ENCODE results near the gene TYMP. TPM values are rescaled to one million over a fixed set of nuclear protein-coding genes. Genes with fewer than 3 reads are reported as not detected.

Gene TYMP
- total RNA-seq, 1 experiment from 2014 or later, result 12.3 TPM

DNA sequence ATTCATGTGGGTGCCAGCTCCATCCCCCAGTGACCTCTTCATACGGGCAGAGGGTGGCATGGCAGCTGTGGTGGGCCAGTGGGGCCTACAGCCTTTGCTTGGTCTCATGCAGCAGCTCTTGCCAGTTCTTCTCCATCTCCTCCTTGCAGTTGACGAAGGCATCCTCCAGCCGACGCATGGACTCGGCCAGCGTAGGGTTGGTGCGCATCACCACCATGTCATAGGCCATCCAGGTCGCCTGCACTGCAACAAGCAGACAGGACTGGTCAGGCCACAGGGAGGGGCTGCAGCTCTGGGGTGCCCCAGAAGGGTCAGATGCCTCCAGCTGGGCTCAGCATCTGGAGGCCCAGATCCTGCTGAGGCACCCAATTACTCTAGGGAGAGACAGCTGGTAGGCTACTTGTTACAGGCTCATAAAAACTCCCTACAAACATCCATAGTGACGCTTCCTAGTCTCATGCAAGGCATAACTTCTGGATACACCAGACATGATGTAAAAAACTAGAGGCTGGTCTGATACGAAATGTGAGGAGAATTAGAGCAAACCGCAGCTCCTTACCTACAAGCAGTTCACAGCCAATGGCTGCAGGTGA lies 21.4 kb upstream of the TYMP start:
- ChIA-PET POLR2A (ENCODE audit: unreplicated experiment) (no interaction called here), CTCF (no interaction called here)
- Histone ChIP-seq H3K4me3 (ENCODE audit: low read length) (no peak overlapping the region), H3K4me2 (ENCODE audit: low read length) (no peak overlapping the region), H3K36me3 (ENCODE audit: low read depth, low read length) (no peaks in the 10 kb centered on the region), H4K20me1 (ENCODE audit: low read length) (no peaks in the 10 kb centered on the region), H3K9ac (ENCODE audit: low read length) (no peak overlapping the region), H3K4me1 (ENCODE audit: insufficient read depth, low read length) (no peaks in the 10 kb centered on the region), H2AFZ (ENCODE audit: low read length) (no peak overlapping the region), H3F3A (ENCODE audit: low read length, unreplicated experiment) (no peaks in the 10 kb centered on the region), H3K27me3 (ENCODE audit: low read length) (no peaks in the 10 kb centered on the region), H3K27ac (ENCODE audit: low read length) (no peak overlapping the region), H3K9me2 (replicated peaks; ENCODE audit: low read length) (no peaks in the 10 kb centered on the region), H3K79me2 (ENCODE audit: low read length) (no peaks in the 10 kb centered on the region), H3K9me3 (ENCODE audit: low read length) (no peaks in the 10 kb centered on the region)
- BruUV-seq (replicated peaks), result no TSS peak
- intact Hi-C loops (cut with micrococcal nuclease), result no loop called here
- ATAC-seq, result no peak
- TF ChIP-seq EZH2 (IDR thresholded peaks at IDR 0.05; ENCODE audit: low read length, unreplicated experiment), result no peak
- DNase-seq, result no peak

DNA sequence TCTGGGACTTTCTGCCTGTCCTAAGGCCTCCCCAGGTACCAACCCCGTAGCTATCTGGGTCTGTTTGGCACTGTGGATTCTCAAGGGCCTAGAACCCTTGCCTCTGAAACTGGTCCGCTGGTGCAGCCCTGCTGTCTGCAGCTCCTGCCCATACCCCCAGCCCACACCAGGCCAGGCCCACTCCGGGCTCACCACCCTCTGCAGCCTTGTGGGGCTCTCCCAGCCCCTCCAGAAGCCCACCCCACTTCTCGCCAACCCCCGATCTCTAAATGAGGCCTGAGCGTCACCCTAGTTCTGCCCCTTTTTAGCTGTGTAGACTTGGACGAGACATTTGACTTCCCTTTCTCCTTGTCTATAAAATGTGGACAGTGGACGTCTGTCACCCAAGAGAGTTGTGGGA lies 20.6 kb upstream of the TYMP start:
- Histone ChIP-seq H3K9me2 (replicated peaks; ENCODE audit: low read length) (no peaks in the 10 kb centered on the region), H3K36me3 (ENCODE audit: low read depth, low read length) (no peaks in the 10 kb centered on the region), H3K4me3 (ENCODE audit: low read length) (no peak overlapping the region), H3K9ac (ENCODE audit: low read length) (no peak overlapping the region), H3K4me2 (ENCODE audit: low read length) (no peak overlapping the region), H3K4me1 (ENCODE audit: insufficient read depth, low read length) (no peaks in the 10 kb centered on the region), H4K20me1 (ENCODE audit: low read length) (no peaks in the 10 kb centered on the region), H3F3A (ENCODE audit: low read length, unreplicated experiment) (no peaks in the 10 kb centered on the region), H3K27ac (ENCODE audit: low read length) (no peak overlapping the region), H3K79me2 (ENCODE audit: low read length) (no peaks in the 10 kb centered on the region), H3K27me3 (ENCODE audit: low read length) (no peaks in the 10 kb centered on the region), H2AFZ (ENCODE audit: low read length) (no peak overlapping the region), H3K9me3 (ENCODE audit: low read length) (no peaks in the 10 kb centered on the region)
- no peak for TF ChIP-seq EZH2phosphoT487 (IDR thresholded peaks at IDR 0.05; ENCODE audit: borderline replicate concordance, low read length)
- TF ChIP-seq, protein P1, sequence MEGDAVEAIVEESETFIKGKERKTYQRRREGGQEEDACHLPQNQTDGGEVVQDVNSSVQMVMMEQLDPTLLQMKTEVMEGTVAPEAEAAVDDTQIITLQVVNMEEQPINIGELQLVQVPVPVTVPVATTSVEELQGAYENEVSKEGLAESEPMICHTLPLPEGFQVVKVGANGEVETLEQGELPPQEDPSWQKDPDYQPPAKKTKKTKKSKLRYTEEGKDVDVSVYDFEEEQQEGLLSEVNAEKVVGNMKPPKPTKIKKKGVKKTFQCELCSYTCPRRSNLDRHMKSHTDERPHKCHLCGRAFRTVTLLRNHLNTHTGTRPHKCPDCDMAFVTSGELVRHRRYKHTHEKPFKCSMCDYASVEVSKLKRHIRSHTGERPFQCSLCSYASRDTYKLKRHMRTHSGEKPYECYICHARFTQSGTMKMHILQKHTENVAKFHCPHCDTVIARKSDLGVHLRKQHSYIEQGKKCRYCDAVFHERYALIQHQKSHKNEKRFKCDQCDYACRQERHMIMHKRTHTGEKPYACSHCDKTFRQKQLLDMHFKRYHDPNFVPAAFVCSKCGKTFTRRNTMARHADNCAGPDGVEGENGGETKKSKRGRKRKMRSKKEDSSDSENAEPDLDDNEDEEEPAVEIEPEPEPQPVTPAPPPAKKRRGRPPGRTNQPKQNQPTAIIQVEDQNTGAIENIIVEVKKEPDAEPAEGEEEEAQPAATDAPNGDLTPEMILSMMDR (conservative IDR thresholded peaks at IDR 0.05; ENCODE audit: low read depth, low read length), result no peak
- TF ChIP-seq EZH2 (IDR thresholded peaks at IDR 0.05; ENCODE audit: low read length, unreplicated experiment), result no peak
- ChIA-PET POLR2A (ENCODE audit: unreplicated experiment) (no interaction called here), CTCF (no interaction called here)
- no peak for ATAC-seq
- intact Hi-C loops (cut with micrococcal nuclease), result no loop called here
- DNase-seq, result no peak
- no TSS peak for BruUV-seq (replicated peaks)

DNA sequence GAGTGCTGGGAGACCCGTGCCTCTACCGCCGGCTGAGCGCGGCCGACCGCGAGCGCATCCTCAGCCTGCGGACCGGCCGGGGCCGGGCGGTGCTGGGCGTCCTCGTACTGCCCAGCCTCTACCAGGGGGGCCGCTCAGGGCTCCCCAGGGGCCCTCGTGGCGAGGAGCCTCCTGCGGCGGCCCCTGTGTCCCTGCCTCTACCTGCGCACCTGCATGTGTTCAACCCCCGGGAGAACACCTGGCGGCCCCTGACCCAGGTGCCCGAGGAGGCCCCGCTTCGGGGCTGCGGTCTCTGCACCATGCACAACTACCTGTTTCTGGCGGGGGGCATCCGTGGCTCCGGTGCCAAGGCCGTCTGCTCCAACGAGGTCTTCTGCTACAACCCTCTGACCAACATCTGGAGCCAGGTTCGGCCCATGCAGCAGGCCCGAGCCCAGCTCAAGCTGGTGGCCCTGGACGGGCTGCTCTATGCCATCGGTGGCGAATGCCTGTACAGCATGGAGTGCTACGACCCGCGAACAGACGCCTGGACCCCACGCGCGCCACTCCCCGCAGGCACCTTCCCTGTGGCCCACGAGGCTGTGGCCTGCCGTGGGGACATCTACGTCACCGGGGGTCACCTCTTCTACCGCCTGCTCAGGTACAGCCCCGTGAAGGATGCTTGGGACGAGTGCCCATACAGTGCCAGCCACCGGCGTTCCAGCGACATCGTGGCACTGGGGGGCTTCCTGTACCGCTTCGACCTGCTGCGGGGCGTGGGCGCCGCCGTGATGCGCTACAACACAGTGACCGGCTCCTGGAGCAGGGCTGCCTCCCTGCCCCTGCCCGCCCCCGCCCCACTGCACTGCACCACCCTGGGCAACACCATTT lies 19.3 kb upstream of the TYMP start:
- intact Hi-C loops (cut with micrococcal nuclease), result no loop called here
- H3K79me2 ChIP-seq (ENCODE audit: low read length), result no peaks in the 10 kb centered on the region
- no peak overlapping the region for H3K4me3 ChIP-seq (ENCODE audit: low read length)
- no peaks in the 10 kb centered on the region for H3K36me3 ChIP-seq (ENCODE audit: low read depth, low read length)
- no peaks in the 10 kb centered on the region for H3K27me3 ChIP-seq (ENCODE audit: low read length)
- no TSS peak for BruUV-seq (replicated peaks)
- ChIA-PET CTCF (no interaction called here), POLR2A (ENCODE audit: unreplicated experiment) (no interaction called here)
- no peaks in the 10 kb centered on the region for H3K4me1 ChIP-seq (ENCODE audit: insufficient read depth, low read length)
- H3K27ac ChIP-seq (ENCODE audit: low read length), result no peak overlapping the region
- TF ChIP-seq EZH2phosphoT487 (IDR thresholded peaks at IDR 0.05; ENCODE audit: borderline replicate concordance, low read length) (no peak), EZH2 (IDR thresholded peaks at IDR 0.05; ENCODE audit: low read length, unreplicated experiment) (no peak)
- TF ChIP-seq, protein P1 (conservative IDR thresholded peaks at IDR 0.05; ENCODE audit: low read depth, low read length), result no peak
- no peaks in the 10 kb centered on the region for H4K20me1 ChIP-seq (ENCODE audit: low read length)
- H3K9ac ChIP-seq (ENCODE audit: low read length), result no peak overlapping the region
- no peak overlapping the region for H3K4me2 ChIP-seq (ENCODE audit: low read length)
- DNase-seq (no peak), ATAC-seq (no peak)
- H3K9me3 ChIP-seq (ENCODE audit: low read length), result no peaks in the 10 kb centered on the region
- H2AFZ ChIP-seq (ENCODE audit: low read length), result no peak overlapping the region
- no peaks in the 10 kb centered on the region for H3K9me2 ChIP-seq (replicated peaks; ENCODE audit: low read length)
- no peaks in the 10 kb centered on the region for H3F3A ChIP-seq (ENCODE audit: low read length, unreplicated experiment)
